LHCN-M2 (cell line): ENCODE data around the gene CYSLTR1. TPM values are rescaled to one million over a fixed set of nuclear protein-coding genes. Genes with fewer than 3 reads are reported as not detected.
"Not testable (repeated sequence)": the region's sequence is repeated elsewhere in the genome, so short reads cannot be mapped to it uniquely, and the experiment has no call there.

Experiments used
- DNase-seq: peaks from one replicate; pipeline ENCODE4 v3.0.0-alpha.2; 2012; ENCODE audit warnings: low read depth
- polyA plus RNA-seq: library from polyadenylated mRNA; unstranded; fragments of >200 nt; gene quantifications from one replicate; pipeline ENCODE4 v1.2.1, GENCODE V29; 2012; ENCODE audit warnings: missing spikeins
- total RNA-seq: library from RNA; depleted of rRNA; stranded (reverse); fragments of >200 nt; gene quantifications from 2 replicates; pipeline ENCODE4 v1.2.3, GENCODE V29; 2014; rRNA removed

CYSLTR1 gene, protein sequence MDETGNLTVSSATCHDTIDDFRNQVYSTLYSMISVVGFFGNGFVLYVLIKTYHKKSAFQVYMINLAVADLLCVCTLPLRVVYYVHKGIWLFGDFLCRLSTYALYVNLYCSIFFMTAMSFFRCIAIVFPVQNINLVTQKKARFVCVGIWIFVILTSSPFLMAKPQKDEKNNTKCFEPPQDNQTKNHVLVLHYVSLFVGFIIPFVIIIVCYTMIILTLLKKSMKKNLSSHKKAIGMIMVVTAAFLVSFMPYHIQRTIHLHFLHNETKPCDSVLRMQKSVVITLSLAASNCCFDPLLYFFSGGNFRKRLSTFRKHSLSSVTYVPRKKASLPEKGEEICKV
- 0.06 TPM in 2 replicates for total RNA-seq
- 0.02 TPM for polyA plus RNA-seq

DNA sequence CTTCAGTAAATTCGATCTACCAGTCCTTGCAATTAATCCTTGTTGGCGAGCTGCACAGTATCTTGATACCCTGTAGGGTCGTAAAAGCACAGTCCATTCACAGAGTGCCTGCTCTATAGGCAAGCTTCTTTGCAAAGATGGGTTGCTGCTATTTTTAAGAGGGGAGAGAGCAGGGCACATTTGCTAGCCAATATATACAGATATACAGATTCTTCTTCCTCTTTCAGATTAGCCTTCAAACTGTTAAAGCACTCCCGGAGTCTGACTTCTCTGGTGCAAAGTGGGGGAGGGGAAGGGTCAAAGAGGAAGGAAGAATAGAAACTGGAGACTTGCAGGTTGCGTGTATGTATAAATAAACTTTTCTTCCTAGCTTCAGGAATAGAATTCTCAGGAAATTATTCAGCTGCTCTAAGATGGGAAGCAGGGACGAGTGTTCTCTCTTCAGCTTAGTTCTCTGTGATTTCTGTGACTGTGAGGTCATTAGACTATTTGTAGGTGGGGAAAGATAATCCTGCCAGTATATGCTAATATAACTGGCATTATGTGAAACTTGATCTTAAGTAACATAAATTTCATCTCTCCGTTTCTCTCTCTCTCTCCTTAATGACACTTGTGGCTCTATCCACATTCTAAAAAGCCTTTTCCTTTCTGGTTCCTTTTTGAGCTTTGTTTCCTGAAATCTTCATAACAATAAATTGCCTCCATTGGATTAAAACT is at the start of gene CYSLTR1:
Gene CYSLTR1, minus strand, starts transcription at position 242 of the 717 bp plus-strand sequence. CDS start 53,865 bp downstream, outside the sequence.
- DNase-seq: no peak

DNA sequence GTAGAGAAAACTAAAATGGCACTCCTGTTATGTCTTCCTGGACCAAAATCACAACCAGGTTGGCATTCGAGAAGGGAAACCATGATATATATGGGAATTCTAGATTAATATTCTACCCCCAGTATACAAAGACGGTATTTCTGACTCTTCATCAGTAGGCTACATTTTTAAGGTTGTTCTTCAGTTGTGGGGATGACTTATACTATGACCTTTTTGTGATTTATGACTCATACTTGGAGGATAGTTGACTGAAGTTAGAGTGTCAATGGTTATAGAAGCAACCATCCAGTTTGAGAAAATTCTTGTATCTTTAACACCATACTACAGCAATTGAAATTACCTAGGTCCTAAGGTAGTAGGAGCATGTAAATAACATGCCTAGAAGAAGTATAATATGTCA is 49.8 kb upstream of the CYSLTR1 start:
- DNase-seq: no peak

DNA sequence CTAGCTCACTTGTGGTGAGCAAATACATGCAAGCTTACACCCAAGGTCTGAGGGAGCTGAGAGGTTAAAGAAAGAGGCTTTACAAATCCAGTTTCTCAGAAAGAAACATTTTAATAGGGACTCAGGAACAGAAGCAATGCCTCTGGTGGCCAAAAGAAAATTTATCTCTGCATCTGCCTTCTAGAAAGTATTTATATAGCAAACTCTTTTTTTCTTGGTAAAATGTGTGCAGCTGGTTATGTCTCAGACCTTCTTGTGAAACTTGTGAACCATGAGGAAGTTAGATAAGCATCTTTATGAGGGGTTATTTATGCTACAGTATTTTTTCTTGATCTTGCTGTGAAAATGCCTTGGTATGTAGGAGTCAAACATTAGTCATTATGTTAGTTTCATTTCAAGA is 48.5 kb upstream of the CYSLTR1 start:
- peak; percentile 45 for DNase-seq

DNA sequence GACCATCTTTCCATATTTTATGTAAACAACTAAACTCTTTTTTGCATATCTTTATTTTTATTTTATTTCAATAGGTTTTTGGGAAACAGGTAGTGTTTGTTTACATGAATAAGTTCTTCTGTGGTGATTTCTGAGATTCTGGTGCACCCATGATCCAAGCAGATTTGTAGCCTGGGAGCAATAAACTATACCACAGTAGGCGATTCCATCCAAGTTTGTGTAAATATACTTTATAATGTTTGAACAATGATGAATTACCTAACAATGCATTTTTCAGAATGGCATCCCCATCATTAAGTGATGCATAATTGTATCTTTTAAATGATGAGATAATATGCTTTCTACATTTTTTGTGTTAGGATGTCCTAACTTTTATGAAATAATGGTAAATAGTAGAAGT is 39.2 kb upstream of the CYSLTR1 start:
- DNase-seq: no peak

DNA sequence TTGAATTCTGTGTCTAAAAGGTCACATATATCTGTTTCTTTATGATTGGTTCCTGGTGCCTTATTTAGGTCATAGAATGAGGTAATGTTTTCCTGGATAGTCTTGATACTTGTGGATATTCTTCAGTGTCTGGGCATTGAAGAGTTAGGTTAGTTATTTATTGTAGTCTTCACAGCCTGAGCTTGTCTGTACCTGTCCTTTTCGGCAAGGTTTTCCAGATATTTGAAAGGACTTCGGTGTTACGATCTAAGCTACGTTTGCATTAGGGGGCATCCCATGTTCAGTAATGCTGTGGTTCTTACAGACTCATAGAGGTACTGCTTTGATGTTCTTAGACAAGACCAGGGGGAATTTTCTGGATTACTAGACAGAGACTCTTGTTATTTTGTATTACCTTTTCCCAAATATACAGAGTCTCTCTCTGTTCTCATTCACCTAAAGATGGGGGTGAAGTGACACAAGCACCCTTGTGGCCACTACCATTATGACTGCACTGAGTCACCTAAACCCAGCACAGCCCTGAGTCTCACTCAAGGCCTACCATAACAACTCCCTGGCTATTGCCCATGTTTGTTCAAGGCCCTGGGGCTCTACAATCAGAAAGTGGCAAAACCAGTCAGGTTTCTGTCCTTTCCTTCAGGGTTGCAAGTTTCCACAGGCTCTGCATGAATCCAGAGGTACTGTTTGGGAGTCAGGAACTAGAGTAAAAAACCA is 30.1 kb upstream of the CYSLTR1 start:
- DNase-seq: no peak

DNA sequence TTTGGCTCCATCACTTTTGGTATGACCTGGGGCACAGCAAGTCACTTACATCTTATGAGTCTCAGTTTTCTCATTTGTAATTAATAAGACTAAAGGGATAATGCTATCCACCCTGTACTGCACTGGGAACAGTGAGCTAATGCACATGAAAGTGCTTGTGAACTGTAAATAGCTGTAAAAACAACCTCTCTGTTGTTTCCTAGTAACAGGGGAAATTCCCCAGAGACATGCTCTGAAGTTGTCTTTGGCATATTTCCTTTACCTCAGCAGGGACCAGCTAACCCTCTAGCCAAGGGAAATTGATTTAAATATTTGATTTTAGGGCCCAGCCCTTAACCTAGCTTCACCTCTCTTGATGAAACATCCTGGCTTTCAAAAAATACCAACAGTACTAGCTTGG is 6.1 kb upstream of the CYSLTR1 start:
- peak; percentile 66 for DNase-seq

DNA sequence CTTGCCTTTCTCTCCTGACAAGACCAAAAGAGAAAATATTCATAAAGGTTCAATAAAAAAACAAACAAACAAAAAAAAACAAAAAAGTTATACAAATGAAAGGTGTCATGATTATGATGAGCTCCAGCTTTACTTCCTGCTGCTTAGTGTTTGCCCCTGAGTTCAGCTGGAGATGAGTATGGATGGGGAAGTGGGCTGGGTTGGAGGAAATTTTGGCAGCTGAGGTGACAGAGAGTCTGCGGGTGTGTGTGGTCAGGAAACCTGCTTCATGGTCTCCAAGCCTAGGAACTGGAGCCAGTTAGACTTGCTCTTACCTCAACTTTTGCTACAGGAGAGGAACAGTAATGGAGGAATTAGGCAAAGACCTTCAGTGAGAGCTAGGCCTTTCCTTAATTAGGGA is 4.3 kb upstream of the CYSLTR1 start:
- DNase-seq: no peak

DNA sequence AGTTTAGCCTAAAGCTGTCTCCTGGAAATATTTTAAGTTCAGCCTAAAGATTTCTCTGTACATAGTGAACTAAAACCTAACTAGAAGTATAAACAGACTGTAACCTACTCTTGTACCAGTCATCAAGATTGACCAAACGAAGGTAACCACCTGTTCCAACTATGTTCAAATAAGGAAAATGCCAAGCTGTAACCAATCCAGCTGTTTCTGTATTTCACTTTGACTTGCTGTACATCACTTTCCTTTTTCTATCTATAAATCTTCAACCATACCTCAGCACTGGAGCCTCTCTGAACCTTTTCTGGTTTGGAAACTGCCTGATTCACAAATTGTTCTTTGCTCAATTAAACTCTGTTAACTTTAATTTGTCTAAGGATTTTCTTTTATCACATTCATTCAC is 3.1 kb upstream of the CYSLTR1 start:
- peak; percentile 70 for DNase-seq

DNA sequence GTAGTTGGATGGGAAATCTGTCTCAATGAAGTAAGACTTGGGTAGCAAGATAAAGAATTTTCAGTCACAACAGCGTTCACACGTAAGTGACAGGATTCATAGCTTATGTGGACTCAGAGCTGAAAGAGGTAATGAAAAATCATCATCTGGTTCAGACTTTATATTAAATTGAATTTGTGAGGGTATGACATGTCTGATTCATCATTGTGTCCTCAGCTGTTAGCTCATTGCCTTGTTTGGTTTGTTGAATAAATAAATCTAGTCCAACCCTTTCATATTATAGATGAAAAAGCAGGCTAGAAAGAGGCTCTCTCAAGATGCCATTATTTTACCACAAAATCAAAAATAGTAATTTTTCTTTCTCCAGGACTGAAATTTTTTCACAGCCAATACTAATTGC is 2.7 kb upstream of the CYSLTR1 start:
- peak; percentile 54 for DNase-seq

DNA sequence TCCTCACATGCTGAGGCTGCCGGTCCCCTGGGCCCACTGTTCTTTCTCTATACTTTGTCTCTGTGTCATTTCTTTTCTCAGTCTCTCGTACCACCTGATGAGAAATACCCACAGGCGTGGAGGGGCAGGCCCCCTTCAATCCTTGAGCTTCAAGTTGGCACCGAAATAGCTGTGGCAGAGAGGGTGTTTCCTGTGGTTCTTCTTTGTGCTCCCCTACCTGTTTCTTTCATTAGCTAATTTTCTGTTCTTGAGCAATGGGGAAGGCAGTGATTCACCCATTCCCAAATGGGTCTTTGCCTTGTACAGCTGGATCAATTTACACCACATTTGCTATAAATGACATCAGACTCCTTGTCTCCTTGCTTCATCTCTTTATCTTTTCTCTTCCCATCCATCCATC is 2.1 kb upstream of the CYSLTR1 start:
- DNase-seq: peak; percentile 55

DNA sequence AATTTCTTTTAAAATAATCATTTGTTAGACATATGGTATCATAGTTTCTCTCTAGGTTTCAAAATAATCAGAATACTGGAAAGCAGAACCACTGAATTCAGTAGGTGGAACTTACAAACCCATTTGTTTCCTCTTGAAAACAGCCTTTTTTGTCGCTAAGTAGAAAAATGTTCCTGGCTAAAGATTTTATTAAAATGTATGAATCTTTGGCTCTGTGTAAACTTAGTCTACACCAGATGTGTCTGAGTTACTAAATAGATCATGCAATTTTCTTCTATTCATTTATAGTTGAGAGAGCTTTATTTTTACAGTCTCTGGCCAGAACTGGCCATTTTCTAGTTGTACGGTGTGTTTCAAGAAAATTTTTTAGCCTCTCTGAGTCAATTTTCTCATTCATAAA is 1.0 kb downstream of the CYSLTR1 start:
- DNase-seq: no peak

DNA sequence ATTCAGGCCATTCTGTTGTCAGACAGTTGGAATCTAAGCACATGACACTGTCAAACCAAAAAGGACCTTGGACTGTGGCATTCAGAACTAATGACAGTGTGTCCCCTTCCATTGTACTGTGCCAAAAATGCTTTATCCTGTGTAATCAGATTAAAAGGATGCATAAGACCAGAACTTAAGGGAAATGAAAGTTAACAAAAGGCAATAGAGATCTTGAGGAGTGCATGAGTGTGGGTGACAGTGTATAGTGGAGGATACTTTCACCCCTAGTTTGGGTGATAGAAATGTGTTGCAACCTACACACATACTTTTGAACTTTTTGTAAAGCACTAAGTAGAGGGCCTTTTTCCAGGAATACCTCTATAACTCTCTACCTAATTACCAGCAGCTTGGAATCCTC is 4.5 kb downstream of the CYSLTR1 start:
- no peak for DNase-seq

DNA sequence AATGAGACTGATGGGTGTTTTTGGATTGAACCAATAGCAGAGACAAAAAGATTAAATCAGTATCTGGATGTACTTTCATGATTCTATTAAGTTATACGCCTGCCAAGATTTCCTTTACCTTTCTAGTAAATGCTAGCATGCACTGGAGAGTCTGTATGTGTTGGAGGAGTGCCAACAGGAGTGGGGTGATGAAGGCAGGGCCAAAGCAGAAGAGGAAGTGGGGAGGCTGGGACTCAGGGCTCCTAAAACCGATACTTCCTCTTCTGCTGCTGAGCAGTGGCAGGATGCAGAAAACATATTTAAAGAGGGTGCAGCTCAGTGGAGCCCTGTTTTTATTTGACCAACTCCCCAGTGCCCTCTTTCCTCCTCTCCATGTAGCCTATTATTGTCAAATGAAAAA is 5.6 kb downstream of the CYSLTR1 start:
- no peak for DNase-seq

DNA sequence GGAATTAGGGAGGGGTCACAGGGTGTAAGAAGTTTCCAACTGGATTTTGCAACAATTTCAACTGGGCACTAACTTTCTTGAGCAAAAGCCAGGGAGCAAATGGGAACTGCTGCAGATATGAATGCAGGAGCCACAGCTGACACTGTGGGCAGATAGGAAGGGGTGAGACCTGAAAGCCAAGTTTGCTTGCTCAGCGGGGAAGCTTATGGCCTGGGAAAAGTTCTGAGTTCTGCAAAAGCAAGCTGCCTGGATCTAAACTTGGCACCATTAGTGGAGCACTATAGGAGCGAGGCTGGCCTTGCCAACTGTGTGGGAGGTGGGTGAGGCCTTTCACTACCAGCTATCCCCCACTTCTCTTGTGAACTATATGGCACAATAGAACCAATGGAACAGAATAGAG is 11.1 kb downstream of the CYSLTR1 start:
- no peak for DNase-seq

DNA sequence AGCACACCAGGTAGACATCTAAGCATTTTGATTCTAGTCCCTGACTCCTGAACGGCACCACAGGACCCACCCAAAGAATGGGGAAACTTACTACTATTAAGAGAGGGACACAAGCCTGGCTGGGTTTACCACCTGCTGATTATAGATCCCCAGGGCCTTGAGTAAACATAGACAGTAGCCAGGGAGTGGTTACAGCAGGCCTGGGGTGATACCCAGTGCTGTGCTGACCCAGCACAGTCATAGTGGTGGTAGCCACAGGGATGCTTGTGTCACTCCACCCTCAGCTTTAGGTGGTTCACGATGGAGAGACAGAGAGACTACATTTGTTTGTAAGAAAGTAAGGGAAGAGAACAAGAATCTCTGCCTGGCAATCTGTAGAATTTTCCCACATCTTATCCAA is 11.7 kb downstream of the CYSLTR1 start:
- no peak for DNase-seq

DNA sequence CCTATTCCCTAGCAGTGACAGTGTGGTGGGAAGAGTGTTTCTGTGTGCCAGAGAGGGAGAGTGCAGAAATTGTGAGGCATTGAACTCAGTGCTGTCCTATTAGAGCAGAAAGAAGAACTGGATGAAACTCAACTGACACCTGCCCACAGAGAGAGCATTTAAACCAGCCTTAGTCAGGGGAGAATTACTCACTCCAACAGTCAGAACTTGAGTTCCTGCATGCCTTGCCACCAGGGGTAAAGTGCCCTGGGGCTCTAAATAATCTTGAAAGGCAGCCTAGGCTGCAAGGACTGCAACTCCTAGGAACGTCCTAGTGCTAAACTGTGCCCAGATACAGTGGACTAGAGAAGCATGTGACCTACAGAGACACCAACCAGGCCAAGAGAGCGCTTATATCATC is 12.8 kb downstream of the CYSLTR1 start:
- no peak for DNase-seq

DNA sequence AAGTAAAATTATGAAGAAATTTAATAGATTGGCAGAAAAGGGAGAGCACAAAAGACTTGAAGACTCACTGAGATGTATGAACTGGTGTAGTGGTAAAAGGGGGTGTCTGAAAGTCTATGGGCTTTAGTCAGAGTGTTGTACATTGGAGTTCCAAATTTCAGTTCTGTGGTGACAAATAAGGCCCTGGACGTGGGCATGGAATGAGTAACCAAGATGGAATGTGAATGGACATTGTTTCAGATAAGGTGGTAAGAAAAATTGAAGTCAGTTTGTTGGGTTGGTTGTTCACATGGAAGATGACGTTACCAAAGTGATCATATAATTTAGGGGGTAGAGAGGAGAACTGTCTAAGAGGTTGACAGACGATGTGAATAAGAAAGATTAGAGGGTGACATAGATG is 13.9 kb downstream of the CYSLTR1 start:
- no peak for DNase-seq

DNA sequence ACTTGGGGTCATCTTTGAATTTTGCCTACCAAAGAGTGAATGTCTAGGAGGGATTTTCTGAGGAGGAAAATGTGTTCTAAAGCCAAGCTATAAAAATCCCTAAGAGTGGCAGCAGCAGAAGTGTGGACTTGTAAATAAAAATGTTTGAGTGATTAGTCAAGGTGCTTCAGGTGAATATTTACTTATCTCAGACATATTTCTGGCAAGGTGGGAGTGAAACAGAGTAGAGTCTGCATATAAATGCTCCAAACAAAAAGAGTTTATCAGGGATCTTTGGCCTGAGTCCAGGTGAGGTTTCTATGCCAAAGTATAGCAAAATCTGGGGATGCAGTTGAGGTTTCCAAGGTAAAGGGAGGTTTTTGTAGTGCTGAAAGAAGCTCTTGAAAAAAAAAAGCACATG is 19.7 kb downstream of the CYSLTR1 start:
- no peak for DNase-seq

DNA sequence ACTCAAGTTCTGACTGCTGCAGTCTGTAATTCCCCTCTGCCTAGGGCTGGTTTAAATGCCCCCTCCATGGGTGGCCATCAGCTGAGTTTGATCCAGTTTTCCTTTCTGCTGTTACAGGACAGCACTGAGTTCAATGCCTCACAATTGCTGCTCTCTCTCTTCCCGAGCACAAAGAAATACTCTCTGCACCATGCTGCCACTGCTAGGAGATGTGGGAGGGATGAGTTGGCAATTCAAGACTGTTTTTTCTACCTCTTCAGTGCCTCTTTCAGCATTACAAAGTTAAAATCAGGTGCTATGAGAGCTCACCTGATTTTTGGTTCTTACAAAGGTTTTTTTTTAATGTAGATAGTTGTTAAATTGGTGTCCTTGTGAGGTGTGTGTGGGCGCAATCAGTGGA is 24.3 kb downstream of the CYSLTR1 start:
- DNase-seq: no peak

DNA sequence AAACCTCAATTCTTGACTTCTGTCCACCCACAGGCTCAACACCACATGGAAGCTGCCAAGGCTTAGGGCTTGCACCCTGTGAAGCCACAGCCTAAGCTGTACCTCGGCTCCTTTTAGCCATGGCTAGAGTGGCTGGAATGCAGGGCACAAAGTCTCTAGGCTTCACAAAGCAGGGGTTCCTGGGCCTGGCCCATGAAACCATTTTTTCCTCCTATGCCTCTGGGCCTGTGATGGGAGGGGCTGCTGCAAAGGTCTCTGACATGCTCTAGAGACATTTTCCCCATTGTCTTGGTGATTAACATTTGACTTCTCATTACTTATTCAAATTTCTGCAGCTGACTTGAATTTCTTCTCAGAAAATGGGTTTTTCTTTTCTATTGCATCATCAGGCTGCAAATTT is 26.5 kb downstream of the CYSLTR1 start:
- not testable (repeated sequence) for DNase-seq

DNA sequence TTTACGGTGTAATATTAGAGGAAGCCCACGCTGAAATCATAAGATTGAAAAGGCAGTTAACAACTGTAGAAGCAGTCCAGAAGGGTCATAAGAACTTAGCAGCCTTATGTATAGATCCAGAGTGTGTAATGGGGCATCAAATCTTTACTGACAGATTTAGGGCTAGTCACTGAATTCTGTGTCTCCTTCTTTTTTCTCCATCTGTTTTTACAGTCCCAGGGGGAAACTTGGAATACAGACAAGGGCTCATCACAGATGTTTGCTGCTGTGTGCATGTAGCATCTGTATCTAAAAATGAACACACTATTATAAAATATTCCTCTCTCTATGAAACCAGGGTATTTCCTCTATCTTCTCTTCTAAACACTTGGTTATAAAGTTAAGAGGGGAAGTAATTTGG is 43.9 kb downstream of the CYSLTR1 start:
- no peak for DNase-seq

DNA sequence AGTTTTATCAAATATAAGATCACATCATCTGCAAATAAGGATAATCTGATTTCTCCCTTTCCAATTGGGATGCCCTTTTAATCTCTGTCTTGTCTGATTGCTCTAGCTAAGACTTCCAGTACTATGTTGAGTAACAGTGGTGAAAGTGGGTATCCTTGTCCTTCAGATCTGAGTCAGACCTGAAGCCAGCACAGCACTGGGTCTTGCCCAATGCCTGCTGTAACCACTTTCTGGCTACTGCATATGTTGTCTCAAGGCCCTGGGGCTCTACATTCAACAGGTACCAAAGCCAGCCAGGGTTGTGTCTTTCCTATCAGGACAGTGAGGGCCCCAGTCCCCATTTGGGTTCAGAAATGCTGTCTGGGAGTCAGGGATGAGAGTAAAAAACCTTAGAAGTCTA is 90.3 kb downstream of the CYSLTR1 start:
- DNase-seq: peak; percentile 1

DNA sequence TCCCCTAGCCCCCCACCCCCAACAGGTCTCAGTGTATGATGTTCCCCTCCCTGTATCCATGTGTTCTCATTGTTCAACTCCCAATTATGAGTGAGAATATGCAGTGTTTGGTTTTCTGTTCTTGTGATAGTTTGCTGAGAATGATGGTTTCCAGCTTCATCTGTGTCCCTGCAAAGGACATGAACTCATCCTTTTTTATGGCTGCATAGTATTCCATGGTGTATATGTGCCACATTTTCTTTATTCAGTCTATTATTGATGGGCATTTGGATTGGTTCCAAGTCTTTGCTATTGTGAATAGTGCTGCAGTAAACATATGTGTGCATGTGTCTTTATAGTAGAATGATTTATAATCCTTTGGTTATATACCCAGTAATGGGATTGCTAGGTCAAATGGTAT is 101.4 kb downstream of the CYSLTR1 start:
- DNase-seq: not testable (repeated sequence)
